GM06990 (cell line): ENCODE results near the gene THSD8.
"Not testable (repeated sequence)": the region's sequence is repeated elsewhere in the genome, so short reads cannot be mapped to it uniquely, and the experiment has no call there.

ENCODE experiments used
- DNase-seq: peaks from one replicate; pipeline ENCODE4 v3.0.0-alpha.2; 2011; ENCODE audit not compliant: insufficient read length; ENCODE audit errors: extremely low read depth
- H3K27me3 ChIP-seq: replicated peaks from 2 replicates; pipeline ENCODE4 v1.6.0; 2011; ENCODE audit warnings: low read length; ENCODE audit not compliant: control insufficient read depth, insufficient read depth
- H3K36me3 ChIP-seq: 2 replicates; pipeline ENCODE4 v1.5.1; 2011; ENCODE audit warnings: low read length; ENCODE audit not compliant: control insufficient read depth, insufficient read depth
- H3K4me3 ChIP-seq: replicated peaks from 2 replicates; pipeline ENCODE4 v1.5.1; 2011; ENCODE audit warnings: low read depth, mild to moderate bottlenecking, control low read depth, low read length
- TF ChIP-seq, protein P1 (sequence below): IDR thresholded peaks from 2 replicates; pipeline ENCODE4 v1.5.1; 2011; ENCODE audit warnings: low read length, control low read depth, mild to moderate bottlenecking, inconsistent platforms; ENCODE audit not compliant: insufficient read depth, poor library complexity, severe bottlenecking

THSD8 gene

DNA sequence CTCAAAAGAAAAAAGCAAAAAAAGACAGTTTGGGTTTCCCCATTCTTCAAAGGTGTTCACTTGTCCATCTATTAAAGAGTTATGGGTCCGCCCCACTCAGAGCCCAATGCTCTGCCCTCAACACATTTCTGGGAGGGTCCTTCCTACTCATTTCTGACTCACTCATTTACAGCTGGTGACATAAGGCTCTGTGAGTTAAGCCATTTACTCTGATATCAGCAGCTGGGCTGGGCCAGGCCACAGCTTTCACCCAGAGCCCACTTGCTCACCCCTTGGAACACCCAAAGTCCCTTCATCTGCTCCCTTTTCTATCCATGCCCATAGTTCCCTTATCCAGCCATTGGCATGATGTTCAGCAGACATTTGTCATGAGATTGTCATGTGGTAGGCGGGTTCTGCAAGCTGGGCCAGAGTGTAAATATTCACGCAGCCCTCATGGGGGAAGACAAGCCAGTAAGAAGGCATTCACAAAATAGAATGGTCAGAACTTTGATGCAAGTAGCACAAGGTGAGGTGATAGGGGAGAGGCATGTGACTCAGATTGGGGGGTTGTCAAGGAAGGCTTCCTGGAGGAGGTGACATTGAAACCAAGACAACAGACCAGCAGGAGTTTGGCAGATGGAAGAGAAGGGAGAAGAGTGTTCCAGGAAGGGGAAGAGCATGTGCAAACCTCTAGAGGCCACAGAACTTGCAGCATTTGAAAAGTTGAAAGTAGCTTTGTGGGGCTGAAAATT lies 42.3 kb downstream of the THSD8 start:
- H3K36me3 ChIP-seq = no peaks in the 10 kb centered on the region
- TF ChIP-seq, protein P1, sequence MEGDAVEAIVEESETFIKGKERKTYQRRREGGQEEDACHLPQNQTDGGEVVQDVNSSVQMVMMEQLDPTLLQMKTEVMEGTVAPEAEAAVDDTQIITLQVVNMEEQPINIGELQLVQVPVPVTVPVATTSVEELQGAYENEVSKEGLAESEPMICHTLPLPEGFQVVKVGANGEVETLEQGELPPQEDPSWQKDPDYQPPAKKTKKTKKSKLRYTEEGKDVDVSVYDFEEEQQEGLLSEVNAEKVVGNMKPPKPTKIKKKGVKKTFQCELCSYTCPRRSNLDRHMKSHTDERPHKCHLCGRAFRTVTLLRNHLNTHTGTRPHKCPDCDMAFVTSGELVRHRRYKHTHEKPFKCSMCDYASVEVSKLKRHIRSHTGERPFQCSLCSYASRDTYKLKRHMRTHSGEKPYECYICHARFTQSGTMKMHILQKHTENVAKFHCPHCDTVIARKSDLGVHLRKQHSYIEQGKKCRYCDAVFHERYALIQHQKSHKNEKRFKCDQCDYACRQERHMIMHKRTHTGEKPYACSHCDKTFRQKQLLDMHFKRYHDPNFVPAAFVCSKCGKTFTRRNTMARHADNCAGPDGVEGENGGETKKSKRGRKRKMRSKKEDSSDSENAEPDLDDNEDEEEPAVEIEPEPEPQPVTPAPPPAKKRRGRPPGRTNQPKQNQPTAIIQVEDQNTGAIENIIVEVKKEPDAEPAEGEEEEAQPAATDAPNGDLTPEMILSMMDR = no peak
- DNase-seq = no peak
- H3K4me3 ChIP-seq = no peak overlapping the region
- no peaks in the 10 kb centered on the region; the same call in none of the 2 replicates for H3K27me3 ChIP-seq

DNA sequence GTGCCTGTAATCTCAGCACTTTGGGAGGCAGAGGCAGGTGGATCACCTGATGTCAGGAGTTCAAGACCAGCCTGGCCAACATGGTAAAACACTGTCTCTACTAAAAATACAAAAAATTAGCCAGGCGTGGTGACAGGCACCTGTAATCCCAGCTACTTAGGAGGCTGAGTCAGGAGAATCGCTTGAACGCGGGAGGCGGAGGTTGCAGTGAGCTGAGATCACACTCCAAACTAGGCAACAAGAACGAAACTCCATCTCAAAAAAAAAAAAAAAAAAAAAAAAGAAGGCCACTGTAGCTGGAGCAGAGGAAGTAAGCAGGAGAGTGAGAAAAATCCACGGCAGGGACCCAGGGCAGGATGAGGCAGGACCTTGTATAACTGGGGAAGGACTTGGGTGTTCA lies 44.7 kb downstream of the THSD8 start:
- H3K36me3 ChIP-seq, H3K27me3 ChIP-seq, H3K4me3 ChIP-seq, DNase-seq: not testable (repeated sequence)

- peak overlapping the region; percentile 20; the same call in 1 of the 2 replicates for H3K4me3 ChIP-seq
- TF ChIP-seq, protein P1 = peak; percentile 71
- no peaks in the 10 kb centered on the region for H3K36me3 ChIP-seq
These were observed 45.6 kb downstream of the THSD8 start for GRCh38 chr19:12847159-12848139.

More at GRCh38 chr19:12847159-12848139, 45.6 kb downstream of the THSD8 start:
- no peaks in the 10 kb centered on the region; the same call in 1 of the 2 replicates for H3K27me3 ChIP-seq
- peak; percentile 86 for DNase-seq
